NT2/D1 (cell line): ENCODE measurements around the gene ZNF441.

Source experiments
- DNase-seq: peaks from one replicate; pipeline ENCODE4 v3.0.0-alpha.2; 2011; ENCODE audit warnings: low read depth, low spot score
- H3K27me3 ChIP-seq: 2 replicates; pipeline ENCODE4 v1.6.0; 2011; ENCODE audit warnings: mild to moderate bottlenecking; ENCODE audit not compliant: insufficient read length, insufficient read depth
- H3K36me3 ChIP-seq: 2 replicates; pipeline ENCODE4 v1.6.1; 2011; ENCODE audit warnings: mild to moderate bottlenecking, low read length, mixed read lengths; ENCODE audit not compliant: insufficient read depth, insufficient read length
- H3K4me1 ChIP-seq: 2 replicates; pipeline ENCODE4 v1.5.1; 2011; ENCODE audit not compliant: insufficient read depth, insufficient read length
- H3K4me3 ChIP-seq: 2 replicates; pipeline ENCODE4 v1.5.1; 2011; ENCODE audit warnings: low read depth; ENCODE audit not compliant: insufficient read length
- H3K9ac ChIP-seq: 2 replicates; pipeline ENCODE4 v1.6.0; 2011; ENCODE audit warnings: low read depth; ENCODE audit not compliant: insufficient read length
- H3K9me3 ChIP-seq: 2 replicates; pipeline ENCODE4 v1.5.1; 2011; ENCODE audit warnings: mild to moderate bottlenecking, low read length; ENCODE audit not compliant: insufficient read depth
- SUZ12 ChIP-seq: IDR thresholded peaks from 2 replicates; pipeline ENCODE4 v1.6.1; 2011; ENCODE audit not compliant: insufficient read length, insufficient read depth; ENCODE audit errors: extremely low read depth
- YY1 ChIP-seq: IDR thresholded peaks from 2 replicates; pipeline ENCODE4 v1.6.1; 2011; ENCODE audit not compliant: insufficient read length, insufficient read depth
- ZNF274 ChIP-seq: IDR thresholded peaks from 2 replicates; pipeline ENCODE4 v1.6.1; 2011; ENCODE audit warnings: mild to moderate bottlenecking, low read depth, low read length

Gene ZNF441

DNA sequence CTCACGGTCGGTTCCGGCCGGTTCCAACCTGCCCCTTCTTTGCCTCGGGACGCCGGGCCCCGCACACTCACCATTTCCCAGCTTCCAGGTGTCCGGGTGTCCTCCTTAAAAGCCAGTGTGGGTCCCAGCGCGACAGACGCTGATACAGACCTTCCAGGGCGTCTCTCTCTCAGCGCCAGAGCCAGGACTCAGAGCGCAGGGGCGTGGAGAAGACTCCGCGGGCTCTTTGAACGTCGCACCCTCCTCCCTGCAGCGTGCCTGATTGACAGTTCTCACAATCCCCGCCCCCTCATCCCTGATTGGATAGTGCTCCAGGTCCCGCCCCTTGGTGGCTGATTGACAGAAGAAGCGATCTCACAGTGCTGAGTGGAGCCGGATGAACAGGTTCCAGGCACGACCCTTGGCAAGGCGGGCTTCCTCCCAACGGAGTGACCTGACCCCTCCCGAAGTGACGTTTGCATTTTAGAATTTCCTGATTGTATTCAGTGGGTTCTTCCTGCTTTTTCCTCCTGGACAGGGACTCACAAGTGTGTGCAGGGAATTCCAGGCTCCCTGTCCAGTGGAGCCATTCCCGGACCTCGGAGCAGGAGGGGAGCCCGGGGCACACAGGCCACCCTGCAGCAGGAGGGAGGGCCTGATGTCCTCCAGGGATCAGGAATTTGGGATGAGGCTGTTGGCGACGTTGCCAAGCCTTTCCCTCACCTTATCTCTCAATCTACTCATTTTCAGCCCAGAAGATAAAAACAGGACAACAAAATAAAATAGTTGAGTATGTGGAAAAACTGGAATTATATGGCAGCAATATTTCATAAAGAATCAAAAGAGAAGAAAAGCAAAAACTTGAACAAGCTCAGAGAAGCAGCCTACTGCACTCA, 27.8 kb upstream of the ZNF441 start, which contains the start of gene ZNF823:
Gene ZNF823, minus strand, starts transcription at position 201 of the 875 bp plus-strand sequence. Its CDS starts 127 bp downstream, at position 74.
- Histone ChIP-seq H3K27me3 (peaks cover 3% of the 10 kb centered on the region), H3K4me3 (peak within 1 kb of the TSS; percentile 86), H3K9me3 (no peaks in the 10 kb centered on the region), H3K9ac (peak within 1 kb of the TSS; percentile 95), H3K36me3 (peaks cover 9% of the 10 kb centered on the region), H3K4me1 (no peaks in the 10 kb centered on the region)
- DNase-seq: peak; percentile 99
- TF ChIP-seq SUZ12 (no peak), ZNF274 (no peak), YY1 (no peak)

DNA sequence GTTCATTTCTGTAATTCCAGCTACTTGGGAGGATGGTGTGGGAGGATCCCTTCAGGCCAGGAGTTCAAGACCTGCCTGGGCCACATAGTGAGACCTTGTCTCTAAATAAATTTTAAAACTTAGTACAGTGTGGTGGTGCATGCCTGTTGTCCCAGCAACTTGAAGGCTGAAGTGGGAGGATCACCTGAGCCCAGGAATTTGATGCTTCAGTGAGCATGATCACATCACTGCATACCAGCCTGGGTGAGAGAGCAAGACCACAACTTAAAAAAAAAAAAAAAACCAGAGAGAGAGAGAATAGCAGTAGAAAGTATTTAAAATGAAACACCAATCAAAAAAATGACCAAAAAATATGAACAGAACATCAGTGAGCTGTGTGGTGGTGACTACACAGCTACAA, 20.9 kb upstream of the ZNF441 start:
- peaks cover 3% of the 10 kb centered on the region for H3K27me3 ChIP-seq
- no peaks in the 10 kb centered on the region for H3K4me1 ChIP-seq
- TF ChIP-seq ZNF274 (no peak), YY1 (no peak), SUZ12 (no peak)
- peaks cover 21% of the 10 kb centered on the region for H3K9me3 ChIP-seq
- DNase-seq: no peak
- no peak overlapping the region for H3K4me3 ChIP-seq
- no peak overlapping the region for H3K9ac ChIP-seq
- no peaks in the 10 kb centered on the region for H3K36me3 ChIP-seq

DNA sequence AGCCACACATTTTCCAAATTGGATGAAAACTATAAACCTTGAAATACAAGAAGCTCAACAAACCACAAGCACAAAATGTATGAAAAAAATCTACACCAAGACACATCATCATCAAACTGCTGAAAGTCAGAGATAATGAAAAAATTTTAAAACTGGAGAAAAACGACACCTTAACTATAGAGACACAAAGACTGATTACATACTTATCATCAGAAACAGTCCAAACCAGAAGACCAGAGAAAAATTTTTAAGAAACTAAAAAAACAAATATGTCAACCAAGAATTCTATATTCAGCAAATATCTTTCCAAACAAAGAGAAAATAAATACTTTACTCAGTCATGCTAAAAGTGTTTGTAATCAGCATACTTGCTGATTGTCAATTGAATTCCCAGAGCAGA, 19.5 kb upstream of the ZNF441 start:
- Histone ChIP-seq H3K36me3 (no peaks in the 10 kb centered on the region), H3K9me3 (peaks cover 21% of the 10 kb centered on the region), H3K27me3 (no peaks in the 10 kb centered on the region), H3K4me1 (no peaks in the 10 kb centered on the region), H3K9ac (no peak overlapping the region), H3K4me3 (no peak overlapping the region)
- DNase-seq: no peak
- no peak for TF ChIP-seq YY1
- no peak for TF ChIP-seq ZNF274
- no peak for TF ChIP-seq SUZ12

GRCh38 chr19:11749751-11750150, 17.0 kb upstream of the ZNF441 start:
- Histone ChIP-seq H3K36me3 (no peaks in the 10 kb centered on the region), H3K27me3 (no peaks in the 10 kb centered on the region), H3K4me1 (no peaks in the 10 kb centered on the region), H3K9ac (no peak overlapping the region), H3K4me3 (no peak overlapping the region), H3K9me3 (peaks cover 21% of the 10 kb centered on the region)
- DNase-seq: no peak
- TF ChIP-seq ZNF274 (no peak), YY1 (no peak), SUZ12 (no peak)

GRCh38 chr19:11752244-11752736, 14.5 kb upstream of the ZNF441 start:
- TF ChIP-seq SUZ12: no peak
- TF ChIP-seq YY1: no peak
- TF ChIP-seq ZNF274: no peak
- Histone ChIP-seq H3K36me3 (no peaks in the 10 kb centered on the region), H3K4me1 (no peaks in the 10 kb centered on the region), H3K9me3 (peaks cover 33% of the 10 kb centered on the region), H3K27me3 (no peaks in the 10 kb centered on the region), H3K4me3 (no peak overlapping the region), H3K9ac (no peak overlapping the region)
- no peak for DNase-seq

GRCh38 chr19:11754663-11755062, 12.1 kb upstream of the ZNF441 start:
- TF ChIP-seq YY1 (no peak), ZNF274 (no peak), SUZ12 (no peak)
- Histone ChIP-seq H3K4me3 (no peak overlapping the region), H3K27me3 (no peaks in the 10 kb centered on the region), H3K36me3 (no peaks in the 10 kb centered on the region), H3K4me1 (no peaks in the 10 kb centered on the region), H3K9ac (no peak overlapping the region), H3K9me3 (peaks cover 21% of the 10 kb centered on the region)
- no peak for DNase-seq

- H3K27me3 ChIP-seq: no peaks in the 10 kb centered on the region
- no peak for DNase-seq
- H3K36me3 ChIP-seq: no peaks in the 10 kb centered on the region
- TF ChIP-seq ZNF274 (no peak), YY1 (no peak), SUZ12 (no peak)
- no peak overlapping the region for H3K9ac ChIP-seq
- no peaks in the 10 kb centered on the region for H3K4me1 ChIP-seq
- H3K9me3 ChIP-seq: peaks cover 17% of the 10 kb centered on the region
- no peak overlapping the region for H3K4me3 ChIP-seq
Observed at GRCh38 chr19:11756965-11757364, 9.8 kb upstream of the ZNF441 start.
